Hindlimb muscle (tissue), 1 donor: ENCODE measurements around the gene HUNK. TPM values are rescaled to one million over a fixed set of nuclear protein-coding genes. Genes with fewer than 3 reads are reported as not detected.
"Not testable (repeated sequence)": the region's sequence is repeated elsewhere in the genome, so short reads cannot be mapped to it uniquely, and the experiment has no call there.

Source experiments
- DNase-seq: peaks from one replicate; pipeline ENCODE4 v3.0.0-alpha.2; 2013
- polyA plus RNA-seq: library from polyadenylated mRNA; unstranded; fragments of 120-200 nt; gene quantifications from one replicate; pipeline ENCODE4 v1.2.1, GENCODE V29; 2013; ENCODE audit not compliant: insufficient read length

Gene HUNK
- 6.3 TPM for polyA plus RNA-seq

DNA sequence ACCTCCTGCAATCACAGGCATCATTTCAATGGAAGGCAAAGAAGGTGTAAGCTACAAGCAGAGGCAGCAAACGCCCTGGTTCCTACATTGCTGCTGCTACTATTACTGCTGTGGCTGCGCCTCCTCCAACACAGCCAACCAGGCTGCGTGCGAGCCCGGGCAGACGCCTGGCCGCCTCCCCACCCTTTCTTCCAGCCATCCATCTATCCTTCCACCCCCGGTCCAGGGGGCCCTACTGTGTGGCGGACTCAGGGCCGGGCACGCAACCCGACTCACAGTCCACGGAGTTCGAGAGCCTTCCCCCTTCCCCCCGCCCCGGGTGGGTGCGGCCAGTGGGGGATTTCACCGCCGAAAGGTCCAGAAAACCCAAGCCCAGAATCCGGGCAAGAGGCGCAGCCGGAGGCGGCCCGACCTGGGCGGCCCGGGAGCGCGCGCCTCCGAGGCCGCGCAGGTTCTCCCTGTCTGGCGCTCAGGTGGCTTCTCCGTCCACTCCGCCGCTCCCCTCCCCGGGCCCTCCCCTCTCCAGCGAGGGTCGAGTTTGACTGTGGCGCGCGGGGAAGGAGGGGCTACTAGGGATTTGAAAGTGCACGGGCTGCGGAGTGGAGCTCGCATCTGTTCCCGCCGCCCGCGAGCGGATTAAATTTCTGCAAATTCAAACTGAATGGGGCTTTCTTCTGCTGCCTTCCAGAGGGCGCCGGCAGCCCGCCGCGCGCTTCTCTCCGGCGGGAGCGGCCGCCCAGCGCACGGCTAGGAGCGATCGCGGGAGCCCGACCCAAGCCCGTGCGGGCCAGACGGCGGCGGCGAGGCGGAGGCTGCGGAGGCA, at the start of gene HUNK:
TSS of gene HUNK (plus strand) at position 569 of the 823 bp plus-strand sequence. CDS start 655 bp downstream, outside the sequence.
- peak; percentile 73 for DNase-seq

DNA sequence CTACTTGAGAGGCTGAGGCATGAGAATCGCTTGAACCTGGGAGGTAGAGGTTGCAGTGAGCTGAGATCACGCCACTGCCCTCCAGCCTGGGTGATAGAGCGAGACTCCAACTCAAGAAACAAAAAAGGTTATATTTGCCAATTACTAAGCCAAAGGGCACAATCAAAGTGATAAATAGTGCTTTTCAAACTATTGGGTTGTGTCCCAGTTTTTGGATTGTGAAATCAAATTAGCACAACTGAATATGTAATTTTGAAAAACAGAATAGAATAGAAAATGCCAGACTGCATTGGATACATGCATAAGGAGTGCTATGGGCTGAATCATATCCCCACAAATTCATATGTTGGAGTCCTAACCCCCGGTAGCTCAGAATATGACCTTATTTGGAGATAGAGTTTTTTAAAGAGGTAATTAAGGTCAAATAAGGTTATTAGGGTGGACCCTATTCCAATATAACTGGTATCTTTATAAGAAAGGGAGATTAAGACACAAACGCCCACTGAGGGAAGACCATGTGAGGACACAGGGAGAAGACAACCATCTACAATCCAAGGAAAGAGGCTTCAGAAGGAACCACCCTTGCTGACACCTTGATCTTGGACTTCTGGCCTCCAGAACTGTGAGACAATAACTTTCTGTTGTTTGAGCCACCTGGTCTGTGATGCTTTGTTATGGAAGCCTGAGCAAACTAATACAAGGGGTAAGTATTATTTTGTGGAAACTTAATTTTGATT, 42.9 kb upstream of the HUNK start:
- DNase-seq, result no peak

DNA sequence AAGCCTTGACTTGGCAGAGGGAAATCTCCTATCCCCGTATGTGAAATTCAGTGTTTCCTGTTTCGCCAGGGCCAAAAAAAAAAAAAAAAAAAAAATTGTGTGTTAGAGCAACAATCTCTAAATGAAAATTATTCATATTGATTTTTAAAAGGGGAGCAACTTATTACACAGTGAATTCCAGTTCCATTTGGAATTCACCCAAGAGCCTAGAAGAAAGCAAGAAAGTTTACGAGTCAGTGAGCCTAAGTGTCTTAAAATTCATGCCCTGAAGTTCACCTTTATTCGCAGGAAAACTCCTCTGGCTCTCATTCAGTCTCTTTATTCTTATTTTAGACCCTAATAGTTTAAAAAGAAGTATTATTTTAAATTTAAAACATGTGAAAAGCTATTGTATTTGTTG, 42.1 kb upstream of the HUNK start:
- peak; percentile 37 for DNase-seq

GRCh38 chr21:31837041-31837440, 35.8 kb upstream of the HUNK start:
- DNase-seq, result no peak

- no peak for DNase-seq
These were observed 35.0 kb upstream of the HUNK start for GRCh38 chr21:31837618-31838390.

- DNase-seq, result no peak
These were observed 34.0 kb upstream of the HUNK start for GRCh38 chr21:31838586-31839355.

GRCh38 chr21:31844206-31844605, 28.6 kb upstream of the HUNK start:
- no peak for DNase-seq

DNA sequence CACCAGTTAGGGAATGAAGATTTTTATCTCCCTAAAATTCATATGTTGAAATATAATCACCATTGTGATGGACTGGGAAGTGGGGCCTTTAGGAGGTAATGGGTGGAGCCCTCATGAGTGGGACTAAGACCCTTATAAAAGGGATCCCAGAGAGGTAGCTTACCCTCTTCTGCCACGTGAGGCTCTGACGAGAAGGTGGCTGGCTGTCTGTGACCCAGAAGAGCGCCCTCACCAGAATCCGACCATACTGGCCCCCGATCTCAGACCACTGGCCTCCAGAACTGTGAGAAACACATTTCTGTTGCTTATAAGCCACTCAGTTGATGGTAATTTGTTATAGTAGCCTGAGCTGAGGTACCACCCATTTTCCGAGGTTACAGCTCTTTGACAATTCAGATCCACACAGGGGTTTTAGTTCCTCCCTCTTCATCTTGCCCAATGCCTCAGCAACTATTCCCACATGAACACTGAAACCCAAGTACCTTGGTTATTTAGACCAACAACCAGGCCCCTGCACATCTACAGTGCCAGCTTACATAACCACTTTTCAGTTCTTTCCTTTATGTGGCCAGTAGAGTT, 27.6 kb upstream of the HUNK start:
- no peak for DNase-seq

- DNase-seq, result peak; percentile 26
These were observed 26.1 kb upstream of the HUNK start for GRCh38 chr21:31846690-31847089.

GRCh38 chr21:31847761-31848160, 25.1 kb upstream of the HUNK start:
- no peak for DNase-seq

- DNase-seq, result no peak
These were observed 24.4 kb upstream of the HUNK start for GRCh38 chr21:31848326-31848985.

GRCh38 chr21:31850886-31851285, 21.9 kb upstream of the HUNK start:
- DNase-seq, result no peak

DNA sequence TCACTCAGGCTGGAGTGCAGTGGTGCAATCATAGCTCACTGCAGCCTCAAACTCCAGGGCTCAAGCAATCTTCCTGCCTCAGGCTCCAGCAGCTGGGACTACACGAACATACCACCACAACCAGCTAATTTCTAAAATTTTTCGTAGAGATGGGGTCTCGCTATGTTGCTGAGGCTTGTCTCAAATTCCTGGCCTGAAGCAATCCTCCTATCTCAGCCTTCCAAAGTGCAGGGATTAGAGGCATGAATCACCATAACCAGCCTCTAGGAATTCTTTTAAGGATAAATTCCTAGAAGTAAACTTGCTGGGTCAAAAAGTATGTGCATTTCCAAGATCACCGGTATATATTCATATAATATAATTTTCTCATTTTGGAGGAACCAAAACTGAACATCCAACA, 17.6 kb upstream of the HUNK start:
- DNase-seq, result no peak

DNA sequence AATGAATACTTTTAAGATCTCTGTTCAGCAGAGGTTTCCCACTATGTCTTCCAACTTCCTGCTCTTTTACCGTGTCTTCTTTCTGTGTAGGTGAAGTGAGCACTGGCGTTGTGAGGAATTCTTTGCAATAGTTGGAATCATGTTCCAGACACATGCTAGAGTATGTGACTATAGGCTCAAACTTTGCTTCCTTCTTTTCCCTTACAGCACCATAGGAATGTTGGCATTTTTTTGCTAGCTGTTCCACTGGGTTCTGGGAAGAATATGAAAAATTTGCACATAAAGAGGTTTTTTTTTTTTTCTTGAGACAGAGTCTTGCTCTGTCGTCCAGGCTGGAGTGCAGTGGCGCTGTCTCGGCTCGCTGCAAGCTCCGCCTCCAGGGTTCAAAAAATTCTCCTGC, 15.7 kb upstream of the HUNK start:
- no peak for DNase-seq

GRCh38 chr21:31857631-31858030, 15.2 kb upstream of the HUNK start:
- not testable (repeated sequence) for DNase-seq

DNA sequence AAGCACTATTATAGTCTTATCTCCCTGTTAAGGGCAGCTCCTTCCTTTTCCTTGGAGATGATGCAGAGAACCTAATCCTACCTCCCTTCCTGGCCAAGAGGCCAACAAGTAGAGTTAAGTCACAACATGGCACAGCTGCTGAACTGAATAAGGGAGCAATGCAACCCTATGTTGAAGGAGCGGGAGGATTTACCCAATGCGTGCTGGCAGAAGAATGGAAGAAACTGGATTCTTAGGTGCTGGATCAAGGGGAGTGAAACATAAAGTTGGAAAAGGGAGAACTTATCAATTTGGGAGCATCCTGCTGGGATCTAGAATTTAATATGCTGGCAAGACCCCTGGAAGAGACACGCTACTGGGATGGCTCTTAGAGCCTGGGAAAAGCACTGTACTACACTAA, 12.0 kb upstream of the HUNK start:
- no peak for DNase-seq

DNA sequence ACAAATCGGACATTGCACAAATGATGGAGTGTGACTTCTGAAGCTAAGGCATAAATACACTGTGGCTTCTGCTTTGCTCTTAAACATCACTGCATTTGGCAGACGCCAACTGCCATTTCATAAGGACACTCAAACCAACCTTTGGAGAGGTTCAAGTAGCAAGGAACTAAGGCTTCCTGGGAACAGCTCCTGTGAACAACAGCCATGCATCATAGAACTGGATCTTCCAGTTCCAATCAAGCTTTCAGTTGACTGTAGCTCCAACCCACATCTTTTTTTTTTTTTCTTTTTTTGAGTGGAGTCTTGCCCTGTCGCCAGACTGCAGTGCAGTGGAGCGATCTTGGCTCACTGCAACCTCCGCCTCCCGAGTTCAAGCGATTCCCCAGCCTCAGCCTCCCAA, 10.7 kb upstream of the HUNK start:
- no peak for DNase-seq

GRCh38 chr21:31865429-31865970, 7.3 kb upstream of the HUNK start:
- no peak for DNase-seq

- peak; percentile 84 for DNase-seq
These were observed 6.7 kb upstream of the HUNK start for GRCh38 chr21:31866077-31866511.

- no peak for DNase-seq
These were observed 3.1 kb upstream of the HUNK start for GRCh38 chr21:31869750-31870149.
